Mucosa of gallbladder (tissue), 1 donor: ENCODE measurements around the gene SND1. TPM values are rescaled to one million over a fixed set of nuclear protein-coding genes. Genes with fewer than 3 reads are reported as not detected.
A peak's percentile ranks its signal among the peaks of the same experiment; 100 is the strongest.

ENCODE experiments used
- DNase-seq: peaks from one replicate; pipeline ENCODE4 v3.0.0-alpha.2; 2020; ENCODE audit warnings: low spot score
- total RNA-seq: library from RNA; stranded (reverse); gene quantifications from one replicate; pipeline ENCODE4 v1.2.1, GENCODE V29; 2021
- donor health status: DM: no; HTN: no; CAD: no.

Gene SND1
- total RNA-seq, 1 donor from 2014 or later: 136 TPM

DNA sequence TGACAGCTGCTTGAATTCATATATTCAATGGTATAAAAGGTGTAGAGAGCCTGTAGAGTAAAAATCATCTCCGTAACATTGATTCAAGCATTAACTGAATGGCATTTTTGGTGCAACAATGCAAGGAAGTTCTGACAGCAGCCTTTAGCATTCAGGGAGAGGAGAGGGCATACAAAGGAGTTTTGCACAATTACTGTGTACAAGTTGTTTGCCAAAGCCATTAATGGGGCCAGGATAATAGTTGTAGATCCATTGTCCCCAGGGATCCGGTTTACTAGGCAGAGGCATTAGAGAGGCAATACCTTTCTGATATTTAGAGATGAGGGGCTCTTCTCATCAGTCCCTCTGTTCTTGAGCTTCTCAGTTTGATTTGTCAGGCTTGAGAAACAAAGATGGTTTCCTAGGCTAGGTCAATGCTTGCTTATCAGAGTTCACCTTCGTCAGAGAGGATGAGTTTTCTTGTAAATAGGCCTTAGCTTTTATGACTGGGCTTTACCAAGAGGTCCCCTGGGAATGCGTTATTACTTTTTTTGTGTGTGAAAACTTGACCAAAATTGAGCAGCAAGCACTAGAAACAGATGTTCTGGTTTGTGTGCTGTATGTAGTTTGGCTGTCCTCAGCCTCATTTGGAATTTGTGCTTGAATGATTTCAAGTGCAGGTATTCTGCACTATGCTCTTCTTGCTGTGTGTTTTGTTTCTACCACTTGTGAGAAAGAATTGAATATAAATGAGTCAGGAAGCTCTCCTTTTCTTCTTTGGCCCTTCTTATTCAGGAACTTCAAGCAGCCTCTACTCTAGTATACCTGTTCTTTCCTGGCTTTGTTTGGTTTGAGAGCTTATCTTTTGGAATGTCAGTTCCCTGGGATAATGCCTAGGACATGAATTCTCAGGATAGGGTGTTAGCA, 32.0 kb downstream of the SND1 start:
- DNase-seq: no peak

DNA sequence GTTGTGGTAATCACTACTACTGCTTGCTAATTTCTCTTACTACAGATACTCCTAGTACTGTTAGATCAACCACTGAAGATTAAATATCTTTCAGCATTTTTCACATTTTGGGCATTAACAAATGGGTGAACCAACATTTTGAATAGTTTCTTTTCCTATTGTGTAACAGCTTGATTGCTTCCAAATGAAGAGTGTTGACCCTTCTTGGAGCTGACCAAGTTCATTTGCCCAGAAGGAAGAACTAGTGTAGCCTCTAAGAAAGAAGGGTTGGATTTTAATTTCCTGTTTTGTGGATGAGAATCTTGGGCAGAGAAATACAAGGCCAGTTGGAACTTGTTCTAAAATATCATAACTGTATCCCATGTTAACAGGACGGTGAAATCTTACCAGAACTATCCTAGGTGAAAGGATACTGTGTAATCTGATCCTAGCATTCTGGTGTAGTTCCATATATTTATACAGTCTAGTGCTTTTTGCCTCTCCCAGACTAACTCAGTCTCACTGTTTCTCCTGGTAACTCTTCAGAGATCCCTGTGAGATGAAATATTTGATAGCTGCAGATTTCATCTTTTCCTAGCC, 37.3 kb downstream of the SND1 start:
- no peak for DNase-seq

DNA sequence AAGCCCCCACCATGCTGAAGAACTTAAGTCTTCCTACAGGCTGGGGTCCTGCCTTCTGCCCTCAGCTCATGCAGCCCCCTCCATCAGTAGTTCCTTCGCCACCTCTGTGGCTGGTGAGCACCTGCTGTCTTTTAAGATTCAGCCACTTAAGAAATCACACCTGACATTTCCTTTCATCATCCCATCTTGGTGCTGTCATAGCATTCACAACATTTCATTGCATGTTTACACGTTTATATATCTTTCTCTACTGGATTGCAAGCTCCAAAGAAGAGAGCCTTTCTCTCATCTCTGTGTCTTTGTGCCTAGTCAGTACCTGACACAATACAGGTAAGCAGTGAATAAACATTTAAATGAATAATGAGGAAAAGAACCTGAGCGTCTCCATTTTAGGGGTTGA, 38.3 kb downstream of the SND1 start:
- no peak for DNase-seq

DNA sequence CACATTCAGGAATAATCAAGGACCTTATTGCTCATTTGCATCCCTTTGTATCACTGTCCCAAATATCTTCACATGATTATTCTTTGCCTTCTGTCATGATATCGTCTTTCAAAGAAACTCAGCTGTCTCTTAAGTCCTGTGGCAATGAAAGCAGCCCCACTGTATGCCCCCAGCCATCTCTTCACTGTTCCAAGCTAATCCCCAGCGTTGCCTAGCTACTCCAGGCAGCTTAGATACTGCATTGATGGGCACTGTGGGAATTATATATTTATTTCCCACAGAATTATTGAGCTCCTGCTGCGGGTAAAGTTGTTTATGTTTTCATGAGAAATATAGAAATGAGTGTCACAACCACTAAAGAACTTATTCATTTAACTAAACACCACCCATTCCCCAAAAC, 38.8 kb downstream of the SND1 start:
- no peak for DNase-seq

DNA sequence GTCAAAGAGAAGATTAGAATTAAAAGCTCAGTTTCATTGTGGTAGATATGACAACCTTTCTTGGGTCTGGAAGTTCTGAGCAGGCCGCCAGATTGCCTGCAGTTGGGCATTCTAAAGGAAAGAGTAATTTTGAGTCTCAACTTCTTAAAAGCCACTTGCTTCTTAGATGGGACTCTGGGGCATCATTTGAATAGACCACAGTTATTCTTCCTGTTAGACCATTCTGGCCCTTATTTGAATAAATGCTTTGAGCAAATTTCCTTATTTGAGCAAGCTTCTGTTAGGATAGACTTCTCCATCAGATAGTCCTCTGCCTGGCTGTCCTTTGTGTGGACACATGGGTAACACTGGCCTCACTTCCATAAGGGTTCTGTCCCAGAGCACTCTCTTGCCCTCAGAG, 40.2 kb downstream of the SND1 start:
- no peak for DNase-seq

DNA sequence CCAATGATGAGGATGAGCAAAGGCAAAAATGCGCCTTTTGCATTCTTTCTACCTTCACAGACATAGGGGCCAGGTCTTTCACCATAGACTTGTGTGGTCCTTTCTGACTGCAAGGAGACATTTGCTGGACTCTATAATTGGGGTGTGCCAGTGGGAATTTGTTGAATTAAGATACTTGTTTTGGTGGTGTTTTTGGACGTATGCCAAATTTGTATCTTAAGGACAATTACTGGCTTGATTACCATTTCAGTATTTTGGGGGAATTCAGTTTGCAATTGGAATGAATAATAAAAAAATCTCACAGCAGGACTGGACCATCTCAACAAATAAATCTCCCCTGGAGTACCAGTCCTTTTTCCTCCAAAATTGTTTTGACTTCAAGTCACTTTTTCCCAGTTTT, 47.9 kb downstream of the SND1 start:
- no peak for DNase-seq

DNA sequence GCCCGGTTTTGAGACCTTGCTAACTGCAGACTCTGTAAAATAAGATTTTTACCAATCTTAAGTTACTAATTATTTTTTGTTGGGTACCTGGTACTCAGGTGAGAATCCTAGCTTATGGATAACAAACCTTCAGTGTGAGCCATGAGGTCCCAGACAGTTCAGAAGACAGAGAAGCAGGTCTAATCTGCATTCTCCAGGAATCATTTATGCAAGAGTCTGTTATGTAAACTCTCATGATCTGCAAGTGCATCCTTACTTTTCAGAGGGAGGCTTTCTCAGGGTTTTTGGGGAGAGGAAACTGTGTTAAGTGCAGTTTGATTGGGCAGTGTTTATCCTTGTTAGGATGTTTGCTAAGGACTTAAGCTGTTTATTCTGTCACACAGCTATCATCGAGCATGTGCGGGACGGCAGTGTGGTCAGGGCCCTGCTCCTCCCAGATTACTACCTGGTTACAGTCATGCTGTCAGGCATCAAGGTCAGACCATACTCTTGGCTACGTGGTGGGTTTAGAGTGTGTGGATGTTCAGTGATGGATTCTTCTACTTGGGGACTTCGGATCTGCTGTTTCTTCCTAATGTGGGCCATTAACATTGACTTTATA, 50.2 kb downstream of the SND1 start:
- DNase-seq: no peak

DNA sequence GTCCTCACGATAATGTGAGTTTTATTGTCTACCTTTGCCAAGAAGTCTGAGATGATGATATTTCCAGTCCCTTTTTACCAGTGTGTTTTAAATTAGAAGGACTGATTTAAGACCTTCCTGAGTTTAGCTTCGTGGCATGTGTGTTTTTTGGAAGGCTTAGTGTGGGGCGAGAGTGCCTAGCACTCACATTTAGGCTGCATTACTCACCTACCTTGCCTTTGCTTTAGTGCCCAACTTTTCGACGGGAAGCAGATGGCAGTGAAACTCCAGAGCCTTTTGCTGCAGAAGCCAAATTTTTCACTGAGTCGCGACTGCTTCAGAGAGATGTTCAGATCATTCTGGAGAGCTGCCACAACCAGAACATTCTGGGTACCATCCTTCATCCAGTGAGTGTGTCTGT, 50.9 kb downstream of the SND1 start:
- no peak for DNase-seq

DNA sequence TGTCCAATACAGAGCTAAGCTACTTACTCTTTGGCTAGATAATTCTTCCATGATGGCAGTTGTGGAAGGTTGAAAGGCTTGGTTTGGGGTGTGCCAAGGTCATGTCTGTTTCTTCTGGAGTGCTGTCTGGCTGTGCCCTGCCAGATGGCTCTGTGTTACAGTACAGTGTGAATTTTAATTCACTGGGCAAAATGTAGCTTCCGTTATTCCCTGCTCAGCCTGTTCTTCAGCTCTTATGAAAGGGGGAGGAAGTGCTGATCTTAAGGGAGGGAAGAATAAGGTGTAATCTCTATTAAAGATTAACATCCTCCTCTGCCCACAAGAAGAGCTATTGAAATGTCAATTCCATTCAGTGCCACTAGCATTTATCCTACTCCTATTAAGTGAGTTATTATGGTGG, 52.2 kb downstream of the SND1 start:
- DNase-seq: peak; percentile 31

DNA sequence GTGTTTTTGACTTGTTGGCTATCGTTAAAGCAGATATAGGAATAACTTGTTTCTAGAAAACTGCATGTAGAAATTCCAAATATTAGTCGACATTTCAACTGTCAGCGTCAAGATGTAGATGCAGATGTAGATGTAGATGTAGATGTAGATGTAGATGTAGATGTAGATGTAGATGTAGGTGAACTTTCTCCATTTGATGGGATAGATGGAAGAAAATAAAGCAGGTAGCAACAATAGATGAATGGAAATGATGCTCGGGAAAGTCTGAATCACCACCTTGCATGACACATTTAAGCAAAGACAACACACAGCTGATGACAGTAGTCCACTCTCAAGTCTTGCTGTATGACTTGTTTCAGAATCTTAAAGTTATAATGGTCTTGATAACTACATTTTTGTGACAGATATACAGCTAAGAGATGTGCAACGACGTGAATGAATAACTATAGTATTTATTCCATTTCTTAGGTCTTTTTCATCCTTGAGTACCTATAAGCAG, 53.5 kb downstream of the SND1 start:
- DNase-seq: no peak

DNA sequence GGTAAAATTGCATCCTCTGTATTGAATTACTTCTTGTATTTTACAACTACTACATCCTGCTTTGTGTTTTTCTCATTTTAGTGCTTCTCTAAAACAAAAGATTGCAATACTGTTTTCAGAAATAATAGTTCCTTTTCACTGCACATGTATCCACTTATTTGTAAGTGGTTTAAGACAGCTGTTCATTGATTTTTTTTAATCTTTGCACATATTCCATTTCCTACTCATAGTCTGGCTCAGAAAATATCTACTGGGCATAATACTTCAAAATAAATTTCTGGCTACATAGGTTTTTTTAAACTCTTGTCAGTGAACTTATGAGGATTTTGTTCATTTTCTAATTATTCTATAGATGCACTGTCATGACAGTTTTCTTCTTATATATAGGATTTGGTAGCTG, 54.8 kb downstream of the SND1 start:
- DNase-seq: no peak

DNA sequence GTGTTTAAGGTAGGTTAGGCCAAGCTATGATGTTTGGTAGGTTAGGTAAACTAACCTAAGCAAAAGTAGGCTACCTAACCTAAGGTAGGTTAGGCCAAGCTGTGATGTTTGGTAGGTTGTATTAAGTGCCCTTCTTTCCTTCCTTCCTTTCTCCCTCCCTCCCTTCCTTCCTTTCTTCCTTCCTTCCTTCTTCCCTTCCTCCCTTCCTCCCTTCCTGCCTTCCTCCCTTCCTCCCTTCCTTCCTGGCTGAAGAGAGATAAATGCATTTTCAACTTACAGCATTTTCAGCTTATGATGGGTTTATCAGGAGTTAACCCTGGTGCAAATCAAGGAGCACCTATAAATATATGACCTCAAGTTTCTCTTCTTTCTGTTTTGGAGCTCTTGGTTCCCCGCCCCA, 56.2 kb downstream of the SND1 start:
- DNase-seq: no peak

DNA sequence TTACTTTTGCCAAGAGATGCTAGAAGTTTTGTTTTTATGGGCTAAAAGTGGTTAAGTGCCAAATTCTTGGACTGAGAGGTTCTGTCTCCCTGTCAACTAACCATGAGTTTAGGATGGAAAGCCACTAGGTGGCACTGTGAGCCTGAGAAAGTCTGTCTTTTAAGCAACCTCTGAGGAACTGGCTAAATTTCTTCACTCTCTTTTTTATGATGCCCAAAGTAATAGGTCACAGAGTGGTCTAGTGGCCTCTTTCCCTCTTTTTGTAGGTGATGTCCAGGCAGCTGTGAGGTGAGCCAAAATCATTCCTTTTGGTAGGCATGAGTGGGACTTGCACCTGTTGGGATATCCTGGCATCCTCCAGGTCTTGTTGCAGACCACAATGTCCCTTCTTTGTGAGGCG, 56.8 kb downstream of the SND1 start:
- peak; percentile 81 for DNase-seq

DNA sequence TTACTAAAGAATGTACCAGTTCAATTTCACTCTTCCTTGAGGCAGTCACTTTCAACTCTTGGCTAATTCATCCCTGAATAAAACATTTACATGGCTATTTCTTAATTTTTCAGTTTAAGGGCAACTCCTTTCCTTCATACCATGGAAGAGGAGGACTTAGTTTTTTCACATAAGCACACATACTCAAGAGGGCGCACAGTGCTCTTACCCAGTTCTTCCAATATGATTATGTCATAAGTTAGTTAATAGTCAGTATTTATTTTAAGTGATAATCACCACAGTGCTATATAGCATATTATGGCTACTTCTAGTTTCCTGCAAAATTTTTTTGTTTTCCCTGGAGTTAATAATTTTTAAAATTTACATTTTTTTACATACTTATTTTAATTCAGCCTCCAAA, 58.6 kb downstream of the SND1 start:
- DNase-seq: no peak

DNA sequence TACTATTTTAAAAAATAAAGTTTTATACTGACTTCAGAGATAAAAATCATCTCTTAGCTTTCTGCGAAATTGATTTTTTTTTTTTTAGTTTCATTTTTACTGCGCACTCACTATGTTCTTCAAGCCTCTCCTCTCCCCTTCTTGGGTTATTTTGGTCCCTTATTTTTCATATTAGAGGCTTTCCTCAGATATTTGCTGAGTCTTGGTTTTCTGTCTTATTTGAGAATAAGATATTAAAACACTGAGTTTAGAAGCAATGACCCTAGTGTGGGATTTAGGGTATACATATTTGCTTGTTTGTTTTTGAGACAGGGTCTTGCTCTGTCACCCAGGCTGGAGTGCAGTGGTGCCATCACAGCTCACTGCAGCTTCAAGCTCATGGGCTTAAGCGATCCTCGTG, 59.9 kb downstream of the SND1 start:
- DNase-seq: no peak

DNA sequence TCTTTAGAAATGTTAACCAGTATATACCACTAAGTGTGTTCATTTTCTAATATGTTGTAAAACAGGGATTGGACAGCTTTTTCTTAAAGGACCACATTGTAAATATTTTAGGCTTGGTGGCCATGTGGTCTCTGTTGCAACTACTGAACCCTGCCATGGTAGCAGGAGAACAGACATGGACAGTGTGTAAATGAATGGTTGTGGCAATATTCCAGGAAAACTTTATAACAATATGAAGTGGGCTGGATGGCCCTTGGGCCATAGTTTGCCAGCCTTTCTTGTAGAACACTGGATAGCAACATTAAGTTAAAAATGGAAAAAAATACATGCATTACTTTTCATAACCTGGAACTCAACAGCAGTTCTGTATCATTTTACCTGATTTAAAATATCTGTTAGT, 61.0 kb downstream of the SND1 start:
- DNase-seq: no peak

DNA sequence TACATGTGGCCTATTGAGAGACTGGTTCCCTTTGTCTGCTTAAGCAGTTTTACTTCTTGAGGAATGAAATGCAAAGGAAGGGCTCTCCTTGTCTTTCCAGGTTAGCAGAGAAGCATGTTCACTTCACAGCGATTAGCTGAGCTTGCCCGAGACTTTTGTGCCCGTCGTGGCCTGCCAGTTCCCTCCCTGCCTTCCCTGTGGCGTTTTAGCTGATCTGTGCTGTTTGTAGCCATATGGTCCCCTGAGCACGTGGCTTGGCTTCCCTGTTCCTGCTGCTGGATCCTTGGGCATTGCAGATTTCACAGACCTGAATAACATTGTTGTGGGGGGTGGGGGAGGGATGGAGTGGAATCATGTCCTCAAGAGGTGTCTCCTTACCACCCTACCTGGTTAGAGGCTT, 61.8 kb downstream of the SND1 start:
- no peak for DNase-seq

DNA sequence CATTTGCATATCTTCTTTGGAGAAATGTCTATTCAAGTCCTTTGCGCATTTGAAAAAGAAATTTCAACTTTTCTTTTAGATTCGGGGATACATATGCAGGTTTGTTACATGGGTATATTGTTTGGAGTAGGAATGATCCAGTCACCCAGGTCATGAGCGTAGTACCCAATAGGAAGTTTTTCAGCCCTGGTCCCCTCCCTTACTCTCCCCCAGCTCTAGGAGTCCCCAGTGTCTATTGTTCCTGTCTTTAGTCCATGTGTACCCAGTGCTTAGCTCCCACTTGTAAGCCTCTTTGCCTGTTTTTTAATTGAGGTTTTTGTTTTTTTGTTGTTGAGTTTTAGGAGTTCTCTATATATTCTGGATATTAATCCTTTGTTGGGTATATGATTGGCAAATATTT, 63.3 kb downstream of the SND1 start:
- DNase-seq: no peak

DNA sequence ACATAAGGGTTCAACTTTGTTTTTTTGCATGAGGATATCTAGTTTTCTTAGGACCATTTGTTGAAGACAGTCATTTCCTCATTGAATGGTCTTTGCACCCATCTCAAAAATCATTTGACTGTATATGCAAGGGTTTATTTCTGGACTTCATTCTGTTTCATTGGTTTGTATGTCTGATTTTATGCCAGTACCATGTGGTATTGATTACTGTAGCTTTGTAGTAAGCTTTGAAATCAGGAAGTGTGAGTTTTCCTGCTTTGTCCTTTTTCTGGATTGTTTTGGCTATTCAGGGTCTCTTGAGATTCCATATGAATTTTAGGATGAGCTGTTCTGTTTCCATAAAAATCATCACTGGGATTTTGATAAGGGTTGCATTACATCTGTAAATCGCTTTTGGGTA, 63.9 kb downstream of the SND1 start:
- DNase-seq: no peak

DNA sequence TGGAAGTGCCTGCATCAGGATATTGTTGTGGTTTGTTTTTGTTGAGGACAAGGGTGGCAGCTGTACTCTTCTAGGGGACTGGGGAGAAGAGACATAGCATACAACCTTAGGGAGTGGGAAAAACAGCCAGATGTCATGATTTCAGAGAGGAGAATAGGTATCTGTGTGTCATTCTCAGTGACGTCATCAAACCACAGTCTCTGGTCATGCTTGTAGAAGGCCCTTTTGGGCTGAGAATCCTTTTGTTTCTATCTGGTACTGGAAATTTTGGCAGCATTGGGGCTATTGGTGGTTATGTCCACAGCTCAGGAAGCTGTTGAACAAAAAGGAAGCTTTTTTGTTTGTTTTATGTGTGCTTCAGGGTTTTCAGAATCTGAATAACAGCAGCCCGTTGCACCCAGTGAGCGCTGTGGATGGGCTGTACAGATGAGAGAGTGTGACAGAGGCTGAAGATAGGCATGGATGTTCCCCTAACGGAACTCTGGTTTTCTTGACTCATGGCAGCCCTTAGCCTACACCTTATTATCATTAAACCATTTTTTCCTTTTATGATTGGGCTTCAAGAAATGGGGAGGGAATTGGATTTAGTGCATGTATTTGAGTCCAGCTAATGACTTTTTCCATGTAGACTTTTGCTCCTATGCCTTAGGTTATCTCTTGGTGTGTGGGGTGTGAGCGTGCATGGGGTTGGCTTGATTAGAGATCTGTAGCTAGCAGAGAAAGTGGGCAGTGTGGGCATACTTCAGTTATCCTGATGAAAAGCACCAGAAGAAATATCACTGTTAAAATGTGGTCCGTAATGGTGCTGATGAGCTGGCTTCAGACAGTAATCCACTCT, 65.7 kb downstream of the SND1 start:
- no peak for DNase-seq

DNA sequence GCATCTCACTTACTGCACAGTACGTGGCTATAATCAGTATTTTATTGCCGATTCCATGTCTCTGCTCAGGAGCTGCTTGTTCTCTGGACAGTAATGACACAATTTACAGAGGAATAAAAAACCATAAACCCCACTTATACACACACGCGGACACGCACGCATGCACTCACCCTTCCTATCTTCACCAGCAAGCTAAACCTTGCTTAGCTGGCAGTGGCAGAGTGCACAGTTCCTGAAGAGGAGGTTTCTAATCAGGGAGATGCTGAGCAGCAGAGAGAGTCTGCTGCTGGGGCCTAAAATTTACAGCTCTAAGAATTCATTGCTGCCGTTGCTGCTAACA, 66.3 kb downstream of the SND1 start:
- DNase-seq: no peak

DNA sequence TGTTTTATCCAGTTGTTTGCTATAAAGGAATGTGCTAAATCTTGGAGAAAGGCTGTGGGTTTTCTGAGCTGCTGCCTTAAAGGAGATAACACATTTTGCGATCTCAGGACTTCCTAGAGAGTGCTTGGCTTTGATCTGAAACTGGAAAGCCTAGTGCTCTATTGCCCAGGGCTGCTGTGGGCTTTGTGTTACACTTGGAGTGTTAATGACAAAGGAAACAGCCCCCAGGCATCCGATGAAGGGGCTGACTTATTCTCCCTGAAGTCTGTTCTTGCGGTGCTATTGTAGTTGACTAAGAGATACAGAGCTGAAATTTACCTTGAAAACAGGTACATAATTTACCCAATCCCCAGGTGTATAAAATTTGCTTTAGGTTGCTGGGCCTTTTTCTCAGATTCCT, 74.5 kb downstream of the SND1 start:
- DNase-seq: no peak
